Hepatocyte (in vitro differentiated cells): ENCODE data around the gene NFKBIZ. TPM values are rescaled to one million over a fixed set of nuclear protein-coding genes. Genes with fewer than 3 reads are reported as not detected.
"Not testable (repeated sequence)": the region's sequence is repeated elsewhere in the genome, so short reads cannot be mapped to it uniquely, and the experiment has no call there.

Experiments
- DNase-seq: peaks from one replicate; pipeline ENCODE4 v3.0.0-alpha.2; 2016; ENCODE audit warnings: low spot score
- H2AFZ ChIP-seq: fragments of 200-600 bp; sonication (generic); 2 replicates; pipeline ENCODE4 v1.6.0; 2016; ENCODE audit warnings: antibody characterized with exemption, mild to moderate bottlenecking
- H3K27ac ChIP-seq: fragments of 200-600 bp; sonication (generic); 2 replicates; pipeline ENCODE4 v1.5.1; 2016; ENCODE audit warnings: mild to moderate bottlenecking
- H3K27me3 ChIP-seq: fragments of 200-600 bp; sonication (generic); 2 replicates; pipeline ENCODE4 v1.6.1; 2016
- H3K36me3 ChIP-seq: fragments of 200-600 bp; sonication (generic); replicated peaks from 2 replicates; pipeline ENCODE4 v1.5.1; 2016; ENCODE audit warnings: low read depth; ENCODE audit not compliant: insufficient read depth
- H3K4me1 ChIP-seq: fragments of 200-600 bp; sonication (generic); 2 replicates; pipeline ENCODE4 v1.5.1; 2016; ENCODE audit warnings: mild to moderate bottlenecking, moderate library complexity; ENCODE audit not compliant: insufficient read depth
- H3K4me2 ChIP-seq: fragments of 200-600 bp; sonication (generic); 2 replicates; pipeline ENCODE4 v1.6.0; 2016
- H3K4me3 ChIP-seq: fragments of 200-600 bp; sonication (generic); 2 replicates; pipeline ENCODE4 v1.5.1; 2016; ENCODE audit warnings: mild to moderate bottlenecking
- H3K79me2 ChIP-seq: fragments of 200-600 bp; sonication (generic); 2 replicates; pipeline ENCODE4 v1.6.0; 2017; ENCODE audit warnings: mild to moderate bottlenecking
- H3K9me2 ChIP-seq: fragments of 200-600 bp; sonication (generic); replicated peaks from 2 replicates; pipeline ENCODE4 v1.6.0; 2017; ENCODE audit warnings: mild to moderate bottlenecking; ENCODE audit not compliant: insufficient read depth
- H3K9me3 ChIP-seq: fragments of 200-600 bp; sonication (generic); 2 replicates; pipeline ENCODE4 v1.5.1; 2016; ENCODE audit warnings: low read depth, mild to moderate bottlenecking
- H4K20me1 ChIP-seq: fragments of 200-600 bp; sonication (generic); 2 replicates; pipeline ENCODE4 v1.6.0; 2016; ENCODE audit warnings: mild to moderate bottlenecking; ENCODE audit not compliant: insufficient read depth, poor library complexity, severe bottlenecking
- EZH2 ChIP-seq: fragments of 200-600 bp; sonication (generic); IDR thresholded peaks from 2 replicates; pipeline ENCODE4 v1.6.1; 2016; ENCODE audit warnings: antibody characterized with exemption, mild to moderate bottlenecking, borderline replicate concordance
- EZH2phosphoT487 ChIP-seq: fragments of 200-600 bp; sonication (generic); IDR thresholded peaks from one replicate; pipeline ENCODE4 v1.6.1; 2018; ENCODE audit warnings: antibody characterized with exemption, mild to moderate bottlenecking, low read depth, moderate library complexity; ENCODE audit not compliant: unreplicated experiment, severe bottlenecking
- WGBS: methylation state at CpG from one replicate; pipeline ENCODE4 v1.1.6; 2016; ENCODE audit warnings: low lambda C conversion rate; ENCODE audit errors: missing lambda C conversion rate; 5-methylcytosine and 5-hydroxymethylcytosine counted together
- polyA plus RNA-seq: library from polyadenylated mRNA; unstranded; fragments of >200 nt; fragmentation: Nextera tagmentation; extraction: Ambion mirVana; gene quantifications from 2 replicates; pipeline ENCODE4 v1.2.1, GENCODE V29; 2016
- total RNA-seq: library from RNA; depleted of rRNA; stranded (reverse); fragments of >200 nt; gene quantifications from 2 replicates; pipeline ENCODE4 v1.2.3, GENCODE V29; 2014
- TF ChIP-seq, protein P1 (sequence below): fragments of 200-600 bp; sonication (generic); IDR thresholded peaks from 2 replicates; pipeline ENCODE4 v1.5.1; 2016; ENCODE audit warnings: antibody characterized with exemption, mild to moderate bottlenecking; ENCODE audit not compliant: poor library complexity

NFKBIZ gene
- total and polyA plus RNA-seq, 2 experiments from 2014 or later, result 160 to 182 TPM

GRCh38 chr3:101862416-101863165, 13.3 kb downstream of the NFKBIZ start:
- H3K4me1 ChIP-seq, result peaks cover 14% of the 10 kb centered on the region
- DNase-seq, result no peak
- WGBS, result 84% methylated on average over 3 of the region's 3 CpGs
- H3K4me3 ChIP-seq, result no peak overlapping the region
- no peaks in the 10 kb centered on the region for H3K9me3 ChIP-seq
- H4K20me1 ChIP-seq, result peaks cover 13% of the 10 kb centered on the region
- TF ChIP-seq EZH2 (no peak), EZH2phosphoT487 (no peak)
- TF ChIP-seq, protein P1, sequence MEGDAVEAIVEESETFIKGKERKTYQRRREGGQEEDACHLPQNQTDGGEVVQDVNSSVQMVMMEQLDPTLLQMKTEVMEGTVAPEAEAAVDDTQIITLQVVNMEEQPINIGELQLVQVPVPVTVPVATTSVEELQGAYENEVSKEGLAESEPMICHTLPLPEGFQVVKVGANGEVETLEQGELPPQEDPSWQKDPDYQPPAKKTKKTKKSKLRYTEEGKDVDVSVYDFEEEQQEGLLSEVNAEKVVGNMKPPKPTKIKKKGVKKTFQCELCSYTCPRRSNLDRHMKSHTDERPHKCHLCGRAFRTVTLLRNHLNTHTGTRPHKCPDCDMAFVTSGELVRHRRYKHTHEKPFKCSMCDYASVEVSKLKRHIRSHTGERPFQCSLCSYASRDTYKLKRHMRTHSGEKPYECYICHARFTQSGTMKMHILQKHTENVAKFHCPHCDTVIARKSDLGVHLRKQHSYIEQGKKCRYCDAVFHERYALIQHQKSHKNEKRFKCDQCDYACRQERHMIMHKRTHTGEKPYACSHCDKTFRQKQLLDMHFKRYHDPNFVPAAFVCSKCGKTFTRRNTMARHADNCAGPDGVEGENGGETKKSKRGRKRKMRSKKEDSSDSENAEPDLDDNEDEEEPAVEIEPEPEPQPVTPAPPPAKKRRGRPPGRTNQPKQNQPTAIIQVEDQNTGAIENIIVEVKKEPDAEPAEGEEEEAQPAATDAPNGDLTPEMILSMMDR, result no peak
- no peaks in the 10 kb centered on the region for H3K27me3 ChIP-seq
- H3K36me3 ChIP-seq, result no peaks in the 10 kb centered on the region
- no peaks in the 10 kb centered on the region for H3K9me2 ChIP-seq
- H3K4me2 ChIP-seq, result no peak overlapping the region
- peak overlapping the region; percentile 73 for H3K27ac ChIP-seq
- no peaks in the 10 kb centered on the region for H3K79me2 ChIP-seq
- H2AFZ ChIP-seq, result no peak overlapping the region

DNA sequence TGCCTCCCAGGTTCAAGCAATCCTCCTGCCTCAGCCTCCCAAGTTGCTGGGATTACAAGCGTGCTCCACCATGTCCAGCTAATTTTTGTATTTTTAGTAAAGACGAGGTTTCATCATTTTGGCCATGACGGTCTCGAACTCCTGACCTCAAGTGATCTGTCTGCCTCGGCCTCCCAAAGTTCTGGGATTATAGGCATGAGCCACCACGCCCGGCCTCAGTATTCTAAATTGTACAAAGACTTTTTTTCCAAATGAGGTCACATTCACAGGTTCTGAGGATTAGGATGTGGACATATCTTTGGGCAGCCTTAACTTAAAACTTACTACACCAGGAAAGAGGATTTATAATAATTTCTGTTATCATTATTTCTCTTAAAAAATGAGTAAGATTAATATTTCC, 15.6 kb downstream of the NFKBIZ start:
- not testable (repeated sequence) for H2AFZ ChIP-seq, H3K79me2 ChIP-seq, H3K9me3 ChIP-seq, H3K4me2 ChIP-seq, H3K4me3 ChIP-seq, H3K9me2 ChIP-seq, H3K27ac ChIP-seq, H3K27me3 ChIP-seq, H4K20me1 ChIP-seq, H3K36me3 ChIP-seq, DNase-seq
- WGBS, result 96% methylated on average over 7 of the region's 7 CpGs
- peaks cover 22% of the 10 kb centered on the region for H3K4me1 ChIP-seq

- WGBS, result 43% methylated on average over 5 of the region's 5 CpGs
- no peaks in the 10 kb centered on the region for H3K27me3 ChIP-seq
- no peak for TF ChIP-seq EZH2phosphoT487
- TF ChIP-seq EZH2, result no peak
- TF ChIP-seq, protein P1, result no peak
- no peaks in the 10 kb centered on the region for H3K79me2 ChIP-seq
- peak overlapping the region; percentile 8 for H3K27ac ChIP-seq
- H3K36me3 ChIP-seq, result no peaks in the 10 kb centered on the region
- no peaks in the 10 kb centered on the region for H3K9me2 ChIP-seq
- peaks cover 22% of the 10 kb centered on the region for H3K4me1 ChIP-seq
- no peak for DNase-seq
- H3K4me2 ChIP-seq, result no peak overlapping the region
- H3K9me3 ChIP-seq, result no peaks in the 10 kb centered on the region
- no peak overlapping the region for H3K4me3 ChIP-seq
- H4K20me1 ChIP-seq, result no peaks in the 10 kb centered on the region
- H2AFZ ChIP-seq, result no peak overlapping the region
These were observed 16.6 kb downstream of the NFKBIZ start for GRCh38 chr3:101865751-101866509.

DNA sequence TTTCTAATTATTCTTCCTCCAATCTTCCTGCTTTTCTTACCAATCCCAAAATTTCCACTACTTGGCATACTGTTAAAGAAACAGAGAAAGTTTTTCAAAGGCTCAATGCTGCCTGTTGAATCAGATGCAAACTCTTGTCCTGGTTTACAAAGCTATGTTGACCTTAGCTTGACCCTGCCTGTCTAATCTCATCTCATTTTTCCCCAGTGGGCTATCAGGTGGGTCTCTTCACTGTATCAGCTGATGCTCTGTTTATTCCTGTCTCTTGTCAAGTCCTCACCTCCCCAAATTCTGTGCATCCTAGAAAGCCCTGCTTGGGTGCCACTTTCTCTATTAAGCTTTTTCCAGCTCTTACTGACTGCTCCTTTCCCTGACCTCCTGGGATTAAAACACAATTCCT, 18.2 kb downstream of the NFKBIZ start:
- H3K4me1 ChIP-seq, result peaks cover 22% of the 10 kb centered on the region
- TF ChIP-seq EZH2phosphoT487 (no peak), EZH2 (no peak)
- TF ChIP-seq, protein P1, result no peak
- H3K36me3 ChIP-seq, result no peaks in the 10 kb centered on the region
- no peaks in the 10 kb centered on the region for H3K79me2 ChIP-seq
- DNase-seq, result no peak
- H4K20me1 ChIP-seq, result no peaks in the 10 kb centered on the region
- no peaks in the 10 kb centered on the region for H3K9me3 ChIP-seq
- H3K4me3 ChIP-seq, result no peak overlapping the region
- H3K27me3 ChIP-seq, result no peaks in the 10 kb centered on the region
- H3K9me2 ChIP-seq, result no peaks in the 10 kb centered on the region
- no peak overlapping the region for H3K4me2 ChIP-seq
- H3K27ac ChIP-seq, result peak overlapping the region; percentile 83
- no peak overlapping the region for H2AFZ ChIP-seq
